Ovary (tissue), 3 donors: Measurements from ENCODE around the gene NCOA1.

ENCODE experiments used
- EP300 ChIP-seq: sonication (generic); formaldehyde crosslinking; IDR thresholded peaks from one replicate; pipeline ENCODE4 v1.6.1; 2017; ENCODE audit warnings: antibody characterized with exemption
- POLR2A ChIP-seq: fragments of 450-650 bp; IDR thresholded peaks from one replicate; pipeline ENCODE4 v1.6.1; 2017; ENCODE audit warnings: antibody characterized with exemption, mild to moderate bottlenecking, moderate library complexity
- TF ChIP-seq, protein P1 (sequence below), 3 donors: fragments of 450-650 bp in 2 of 3; fragments of 200-600 bp in 1 of 3; IDR thresholded peaks; one replicate each; pipeline versions ENCODE4 v1.5.1 to v1.8.0; 2016 to 2022; ENCODE audit warnings: antibody characterized with exemption in 3 of 3, mild to moderate bottlenecking in 1 of 3
- donor health status: DM: no; HTN: no; CAD: no.

DNA sequence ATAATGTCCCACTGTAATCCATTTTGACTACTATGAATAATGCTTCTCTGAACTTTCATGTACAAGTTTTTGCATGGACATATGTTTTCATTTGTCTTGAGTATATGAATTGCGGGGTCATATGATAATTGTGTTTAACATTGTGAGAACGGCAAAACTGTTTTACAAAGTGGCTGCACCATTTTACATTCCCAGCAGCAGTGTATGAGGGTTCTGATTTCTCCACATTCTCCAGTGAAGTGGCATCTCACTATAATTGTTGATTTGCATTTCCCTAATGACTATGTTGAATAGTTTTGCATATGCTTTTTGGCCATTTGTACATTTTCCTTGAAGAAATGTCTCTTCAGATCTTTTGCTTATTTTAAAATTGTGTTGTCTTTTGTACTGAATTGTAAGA is 20.1 kb downstream of the NCOA1 start:
- TF ChIP-seq, protein P1, sequence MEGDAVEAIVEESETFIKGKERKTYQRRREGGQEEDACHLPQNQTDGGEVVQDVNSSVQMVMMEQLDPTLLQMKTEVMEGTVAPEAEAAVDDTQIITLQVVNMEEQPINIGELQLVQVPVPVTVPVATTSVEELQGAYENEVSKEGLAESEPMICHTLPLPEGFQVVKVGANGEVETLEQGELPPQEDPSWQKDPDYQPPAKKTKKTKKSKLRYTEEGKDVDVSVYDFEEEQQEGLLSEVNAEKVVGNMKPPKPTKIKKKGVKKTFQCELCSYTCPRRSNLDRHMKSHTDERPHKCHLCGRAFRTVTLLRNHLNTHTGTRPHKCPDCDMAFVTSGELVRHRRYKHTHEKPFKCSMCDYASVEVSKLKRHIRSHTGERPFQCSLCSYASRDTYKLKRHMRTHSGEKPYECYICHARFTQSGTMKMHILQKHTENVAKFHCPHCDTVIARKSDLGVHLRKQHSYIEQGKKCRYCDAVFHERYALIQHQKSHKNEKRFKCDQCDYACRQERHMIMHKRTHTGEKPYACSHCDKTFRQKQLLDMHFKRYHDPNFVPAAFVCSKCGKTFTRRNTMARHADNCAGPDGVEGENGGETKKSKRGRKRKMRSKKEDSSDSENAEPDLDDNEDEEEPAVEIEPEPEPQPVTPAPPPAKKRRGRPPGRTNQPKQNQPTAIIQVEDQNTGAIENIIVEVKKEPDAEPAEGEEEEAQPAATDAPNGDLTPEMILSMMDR (IDR thresholded peaks at IDR 0.05): no peak
- TF ChIP-seq POLR2A: no peak
- no peak for TF ChIP-seq EP300
